OCI-LY3 (cell line): ENCODE data around the gene PGAM5.

Experiments used
- EZH2phosphoT487 ChIP-seq: fragments of 200-600 bp; shearing (Covaris generic); IDR thresholded peaks from 2 replicates; pipeline ENCODE4 v1.6.1; 2018; ENCODE audit warnings: antibody characterized with exemption, mixed run types, low read depth
- TF ChIP-seq, protein P1 (sequence below): fragments of 200-600, 300-600 bp; sonication (generic); IDR thresholded peaks from 2 replicates; pipeline ENCODE4 v1.5.1; 2014; ENCODE audit warnings: antibody characterized with exemption, low read length, low read depth

DNA sequence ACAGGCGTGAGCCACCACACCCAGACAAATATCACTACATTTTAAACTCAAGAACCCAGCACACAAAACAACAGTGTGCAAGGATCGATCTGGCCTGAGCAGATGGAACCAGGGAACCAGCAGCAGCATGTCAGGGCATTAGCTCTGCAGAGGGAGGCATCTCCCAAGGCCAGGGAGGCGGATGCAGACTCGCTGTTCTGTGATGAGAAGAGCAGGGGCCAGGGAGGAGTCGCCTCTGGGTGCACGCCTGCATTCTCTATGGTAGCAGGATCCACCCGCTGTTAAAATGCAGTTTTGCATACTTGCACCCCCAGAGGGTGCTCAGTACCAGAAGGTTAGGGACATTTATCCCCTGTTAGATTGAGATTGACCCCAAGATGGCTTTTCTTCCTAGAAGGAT, 17.9 kb downstream of the PGAM5 start:
- TF ChIP-seq, protein P1, sequence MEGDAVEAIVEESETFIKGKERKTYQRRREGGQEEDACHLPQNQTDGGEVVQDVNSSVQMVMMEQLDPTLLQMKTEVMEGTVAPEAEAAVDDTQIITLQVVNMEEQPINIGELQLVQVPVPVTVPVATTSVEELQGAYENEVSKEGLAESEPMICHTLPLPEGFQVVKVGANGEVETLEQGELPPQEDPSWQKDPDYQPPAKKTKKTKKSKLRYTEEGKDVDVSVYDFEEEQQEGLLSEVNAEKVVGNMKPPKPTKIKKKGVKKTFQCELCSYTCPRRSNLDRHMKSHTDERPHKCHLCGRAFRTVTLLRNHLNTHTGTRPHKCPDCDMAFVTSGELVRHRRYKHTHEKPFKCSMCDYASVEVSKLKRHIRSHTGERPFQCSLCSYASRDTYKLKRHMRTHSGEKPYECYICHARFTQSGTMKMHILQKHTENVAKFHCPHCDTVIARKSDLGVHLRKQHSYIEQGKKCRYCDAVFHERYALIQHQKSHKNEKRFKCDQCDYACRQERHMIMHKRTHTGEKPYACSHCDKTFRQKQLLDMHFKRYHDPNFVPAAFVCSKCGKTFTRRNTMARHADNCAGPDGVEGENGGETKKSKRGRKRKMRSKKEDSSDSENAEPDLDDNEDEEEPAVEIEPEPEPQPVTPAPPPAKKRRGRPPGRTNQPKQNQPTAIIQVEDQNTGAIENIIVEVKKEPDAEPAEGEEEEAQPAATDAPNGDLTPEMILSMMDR: no peak
- no peak for TF ChIP-seq EZH2phosphoT487
